Mammary epithelial cell (primary cell): Measurements from ENCODE around the gene CLCNKB.

ENCODE experiments used
- CTCF ChIP-seq, 2 donors: IDR thresholded peaks in 1 of 2; conservative IDR thresholded peaks in 1 of 2; 2 replicates each; pipeline ENCODE4 v1.5.1; 2011 to 2012; ENCODE audit warnings: inconsistent platforms in 2 of 2, low read length in 2 of 2, mild to moderate bottlenecking in 2 of 2, control low read depth in 1 of 2, low read depth in 1 of 2; ENCODE audit not compliant: insufficient read depth in 1 of 2; ENCODE audit errors: extremely low read depth in 1 of 2
- EZH2 ChIP-seq: IDR thresholded peaks from 2 replicates; pipeline ENCODE4 v1.6.1; 2012; ENCODE audit warnings: low read length, inconsistent platforms, borderline replicate concordance

- no peak for TF ChIP-seq EZH2
- no peak for TF ChIP-seq CTCF (conservative IDR thresholded peaks at IDR 0.05 in 1 of 2, IDR thresholded peaks at IDR 0.05 in 1 of 2; ENCODE audit: extremely low read depth in 1 of 2, insufficient read depth in 1 of 2, low read depth in 1 of 2, low read length in 2 of 2)
These were observed 27.4 kb upstream of the CLCNKB start for GRCh38 chr1:16015960-16016901.
